Fibroblast of upper back skin (primary cell): ENCODE results near the gene BCL7B.
"Not testable (repeated sequence)": the region's sequence is repeated elsewhere in the genome, so short reads cannot be mapped to it uniquely, and the experiment has no call there.

ENCODE experiments used
- DNase-seq: peaks from one replicate; pipeline ENCODE4 v3.0.0-alpha.2; 2013

Gene BCL7B

DNA sequence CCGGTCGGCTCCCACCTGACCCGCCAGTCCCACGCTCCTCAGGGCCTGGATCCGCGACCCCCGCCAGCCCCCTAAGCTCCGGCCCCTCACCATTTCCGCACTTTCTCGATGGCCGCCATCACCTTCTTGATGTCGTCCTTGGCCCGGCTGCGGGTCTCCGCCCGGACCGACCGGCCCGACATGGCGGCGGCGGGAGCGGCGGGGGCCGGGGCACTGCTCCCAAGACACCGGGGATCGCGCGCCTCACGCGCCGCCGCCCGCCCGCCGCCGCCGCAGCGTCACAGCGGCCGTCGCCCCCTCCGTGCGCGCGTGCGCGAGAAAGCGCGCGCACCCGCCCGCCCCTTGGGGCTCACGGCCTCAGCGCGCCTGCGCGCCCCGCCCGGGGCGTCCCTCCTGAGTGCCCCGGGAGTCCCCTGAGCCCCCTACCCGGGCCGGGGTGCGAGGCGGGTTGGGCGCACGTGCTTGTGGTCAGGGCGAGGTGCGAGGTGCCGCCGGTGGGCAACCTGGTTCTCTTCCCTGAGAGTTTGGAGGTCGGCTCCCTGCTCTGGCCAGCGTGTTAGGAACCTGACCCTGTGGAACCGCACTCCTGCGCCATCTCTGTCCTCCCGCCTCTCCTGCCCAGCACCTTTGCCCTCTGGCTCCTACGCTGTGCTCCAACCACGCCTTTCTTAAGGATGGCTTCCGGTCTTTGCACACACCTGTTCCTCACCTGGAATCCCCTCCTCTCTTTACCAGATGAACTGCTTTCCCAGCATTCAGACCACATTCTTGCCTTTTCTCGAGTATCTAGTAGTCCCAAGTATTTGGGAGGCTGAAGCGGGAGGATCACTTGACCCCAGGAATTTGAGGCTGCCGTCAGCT, at the start of gene BCL7B:
TSS of gene BCL7B (minus strand) at position 294 of the 861 bp plus-strand sequence. CDS start at position 182, 112 bp downstream.
- DNase-seq: peak; percentile 60

DNA sequence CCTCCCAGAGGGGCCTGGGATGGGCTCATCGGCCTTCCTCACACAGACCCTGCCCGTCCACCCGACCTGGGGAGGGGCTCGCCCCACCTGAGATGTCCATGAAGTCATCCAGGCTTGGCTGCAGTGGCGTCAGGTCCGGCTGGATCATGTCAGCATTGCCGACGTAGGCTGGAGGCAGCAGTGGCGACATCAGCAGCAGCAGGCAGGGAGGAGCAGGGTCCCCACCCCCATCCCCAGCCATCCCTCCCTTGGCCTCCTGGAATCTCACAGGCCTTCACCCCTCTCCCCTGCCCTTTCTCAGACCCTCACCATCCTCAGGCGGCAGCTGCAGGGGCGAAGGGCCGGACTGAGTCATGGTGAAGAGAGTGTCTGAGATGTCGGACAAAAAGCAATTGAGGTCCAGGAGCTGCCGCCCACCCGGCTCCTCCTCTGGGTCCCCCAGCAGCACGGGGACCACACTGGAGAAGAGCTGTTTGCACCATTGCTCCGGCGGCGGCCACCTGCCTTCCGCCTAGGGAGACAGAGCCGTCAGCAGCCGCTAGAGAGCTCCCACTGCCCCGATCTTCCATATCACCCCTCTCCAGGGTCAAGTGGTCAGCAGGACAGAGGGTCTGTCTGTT, 48.2 kb upstream of the BCL7B start:
- DNase-seq: no peak

DNA sequence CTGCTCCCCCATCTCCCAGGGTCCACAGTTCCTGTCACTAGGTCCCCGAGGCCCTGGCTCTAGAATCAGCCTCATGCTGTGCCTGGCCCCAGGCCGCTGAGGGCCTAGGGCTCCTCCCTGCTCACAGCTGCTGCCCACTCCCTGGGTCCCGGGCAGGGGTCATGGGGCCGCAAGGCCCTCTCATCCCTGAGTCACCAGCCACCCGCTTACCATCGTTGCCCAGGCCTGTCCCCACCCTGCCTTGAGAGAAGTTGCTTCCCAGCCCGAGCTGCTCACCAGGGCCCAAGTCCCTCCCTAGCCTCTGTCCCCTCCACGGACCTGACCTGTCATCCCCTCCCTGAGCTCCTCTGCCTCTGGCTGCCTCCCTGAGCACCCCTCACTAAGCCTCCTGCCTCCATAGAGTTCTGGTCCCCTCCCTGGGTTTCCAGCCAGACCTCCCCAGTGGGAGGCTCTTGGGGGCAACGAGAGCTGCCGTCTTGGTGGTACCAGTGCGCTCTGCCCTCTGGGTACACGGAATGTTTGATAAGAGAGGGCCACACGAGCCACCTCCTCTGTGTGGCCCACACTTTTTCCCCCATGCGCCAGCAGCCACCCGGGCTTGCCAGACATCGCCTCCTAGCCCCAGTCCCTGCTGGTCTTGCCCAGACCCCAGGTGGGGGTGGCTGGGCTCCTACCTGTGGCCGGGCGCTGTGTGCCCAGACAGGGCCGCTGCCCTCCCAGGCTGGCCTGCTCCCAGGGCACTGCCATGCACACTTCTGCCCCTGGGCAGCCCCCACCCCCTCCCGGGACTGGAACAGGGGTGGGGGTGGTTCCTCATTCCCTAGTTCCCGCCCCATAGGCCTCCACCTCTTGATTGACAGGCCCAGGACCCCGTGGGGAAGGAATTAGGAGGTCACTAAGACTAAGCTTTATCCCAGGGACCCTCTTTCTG, 45.5 kb upstream of the BCL7B start:
- no peak for DNase-seq

DNA sequence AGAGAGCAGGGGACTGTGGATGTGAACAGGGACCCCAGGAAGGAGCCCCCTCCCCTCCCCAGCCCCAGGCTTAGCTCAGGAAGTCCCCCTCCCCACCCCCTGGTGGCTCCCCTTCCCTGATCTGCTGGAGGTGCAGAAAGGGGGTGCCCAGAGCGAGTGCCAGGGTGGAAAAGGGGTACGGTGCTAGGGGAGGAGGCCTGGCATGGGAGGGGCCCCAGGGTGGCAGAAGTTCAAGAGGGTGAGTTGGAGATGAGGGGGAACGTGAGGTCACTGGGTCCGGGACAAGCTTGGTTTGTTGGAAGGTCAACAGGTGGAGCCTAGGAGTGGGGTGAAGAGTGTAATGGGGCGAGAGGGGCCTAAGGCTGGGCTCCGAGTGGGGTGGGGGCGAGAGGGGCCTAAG, 42.4 kb upstream of the BCL7B start:
- no peak for DNase-seq

DNA sequence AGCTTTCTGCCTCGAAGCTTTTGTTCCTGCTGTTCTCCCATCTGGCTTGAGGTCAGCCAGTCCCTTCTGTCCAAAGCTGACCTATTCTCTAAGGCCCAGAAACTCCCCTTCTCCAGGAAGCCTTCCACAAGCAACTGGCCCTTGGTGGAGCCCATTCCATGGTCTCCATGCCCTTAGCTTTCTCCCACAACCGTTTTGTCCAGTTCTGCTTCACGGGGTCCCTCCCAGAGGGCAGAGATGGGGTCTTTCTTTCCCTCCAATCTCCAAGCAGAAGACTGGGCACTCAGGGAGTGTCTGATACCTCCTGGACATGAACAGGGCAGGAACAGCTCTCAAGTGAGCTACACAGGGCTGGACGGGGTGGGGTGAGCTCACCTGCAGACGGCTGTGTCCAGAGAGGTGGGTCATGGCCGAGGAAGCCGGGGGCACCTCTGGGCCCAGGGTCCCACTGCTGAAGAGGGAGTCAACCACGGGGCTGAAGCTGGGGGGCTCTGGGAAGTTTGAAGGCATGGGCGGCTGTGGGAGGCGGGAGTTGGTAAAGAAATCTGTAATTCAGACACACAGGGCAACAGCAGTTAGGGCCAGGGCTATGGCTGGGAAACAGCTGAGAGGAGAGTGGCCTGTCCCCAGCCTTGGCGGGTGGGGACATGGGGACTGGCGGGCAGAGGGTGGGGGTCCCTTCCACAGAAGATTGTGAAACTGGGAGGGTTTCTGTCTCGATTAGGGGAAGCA, 41.8 kb upstream of the BCL7B start:
- no peak for DNase-seq

DNA sequence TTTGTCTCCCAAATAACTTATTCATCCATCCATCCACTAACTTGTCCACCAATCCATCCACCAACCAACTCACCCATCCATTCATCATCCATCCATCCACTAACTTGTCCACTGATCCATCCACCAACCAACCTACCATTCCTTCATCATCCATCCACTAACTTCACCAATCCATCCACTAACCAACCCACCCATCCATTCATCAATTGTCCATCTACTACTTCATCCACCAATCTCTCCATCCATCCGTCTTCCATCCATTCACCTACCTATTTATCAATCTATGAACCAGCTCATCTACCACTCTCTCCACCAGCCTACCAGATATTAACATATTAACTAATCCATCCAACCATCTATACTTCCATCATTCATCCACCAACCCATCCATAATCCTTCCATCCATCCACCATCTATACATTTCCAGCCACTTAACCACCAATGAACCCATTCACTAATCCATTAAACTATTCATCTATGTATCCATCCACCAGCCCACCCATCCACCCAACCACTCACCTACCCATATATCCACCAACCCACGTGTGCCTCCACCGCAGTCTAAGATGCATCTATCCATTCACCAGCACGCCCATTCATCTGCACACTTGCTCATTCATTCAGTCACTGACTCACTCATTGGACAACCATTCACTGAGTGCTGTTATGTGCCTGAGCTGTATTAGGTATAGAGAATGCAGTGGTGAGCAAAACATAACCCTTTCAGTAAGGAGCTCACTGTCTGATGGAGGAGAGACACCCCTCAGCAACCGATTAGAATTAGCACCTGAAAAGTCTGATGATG, 40.7 kb upstream of the BCL7B start:
- no peak for DNase-seq

DNA sequence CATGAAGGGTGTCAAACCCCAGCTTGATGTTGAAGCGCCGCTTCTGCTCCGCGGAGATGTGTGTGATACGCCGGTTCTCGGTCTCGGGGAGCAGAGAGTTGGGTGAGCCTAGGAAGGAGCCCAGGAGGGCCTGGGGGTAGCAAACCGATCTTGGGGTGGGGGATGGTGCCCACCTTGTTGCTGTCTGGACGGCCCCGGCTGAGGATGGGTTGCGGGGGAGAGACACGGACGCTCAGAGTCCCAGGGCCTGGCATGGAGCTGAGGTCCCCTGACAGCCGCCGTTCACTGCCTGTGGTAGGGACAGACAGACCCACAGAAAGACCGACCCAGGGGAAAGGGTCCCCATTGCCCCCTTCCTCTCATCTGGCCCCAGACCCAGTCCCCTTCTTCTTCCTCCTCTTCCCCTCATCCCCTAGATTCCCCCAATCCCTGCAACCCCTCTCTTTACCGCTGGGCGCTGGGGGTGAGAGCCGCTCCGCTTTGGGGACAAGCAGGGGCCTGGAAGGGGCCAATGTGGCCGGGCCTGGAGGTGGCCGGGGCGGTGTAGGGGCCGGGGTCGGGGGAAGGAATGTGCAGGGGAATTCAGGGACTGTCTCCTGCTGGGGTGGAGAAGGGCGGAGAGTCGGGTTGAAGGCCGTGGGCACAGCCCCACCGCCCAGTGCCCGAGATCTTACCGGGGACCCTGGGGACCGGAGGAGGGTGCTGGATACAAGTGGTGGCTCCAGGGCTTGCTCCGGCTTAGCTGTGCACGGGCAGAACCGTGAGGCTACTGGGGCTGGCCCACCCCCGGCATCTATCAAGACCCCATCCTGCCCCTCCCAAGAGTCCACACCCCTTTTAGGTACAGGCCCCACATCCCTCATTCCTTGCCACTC, 38.9 kb upstream of the BCL7B start:
- DNase-seq: no peak

DNA sequence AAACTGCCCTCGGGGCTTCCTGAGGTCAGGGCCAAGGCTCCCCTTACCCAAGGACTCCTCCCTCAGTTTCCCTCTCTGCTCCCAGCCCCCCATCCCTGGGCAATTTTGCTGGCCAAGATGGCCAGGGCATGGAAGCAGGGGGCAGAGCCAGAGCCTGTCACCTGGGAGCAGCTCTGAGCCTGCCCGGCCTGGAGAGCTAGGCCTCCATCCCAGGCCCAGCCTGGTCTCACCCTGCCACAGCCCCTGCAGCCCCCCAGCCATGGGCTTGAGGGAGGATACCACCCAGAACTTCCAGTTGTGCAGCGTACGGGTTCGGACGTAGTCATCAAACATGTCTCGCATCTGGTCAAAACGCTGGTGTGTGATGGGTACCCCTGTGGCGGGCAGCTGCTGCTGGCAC, 37.9 kb upstream of the BCL7B start:
- DNase-seq: no peak

DNA sequence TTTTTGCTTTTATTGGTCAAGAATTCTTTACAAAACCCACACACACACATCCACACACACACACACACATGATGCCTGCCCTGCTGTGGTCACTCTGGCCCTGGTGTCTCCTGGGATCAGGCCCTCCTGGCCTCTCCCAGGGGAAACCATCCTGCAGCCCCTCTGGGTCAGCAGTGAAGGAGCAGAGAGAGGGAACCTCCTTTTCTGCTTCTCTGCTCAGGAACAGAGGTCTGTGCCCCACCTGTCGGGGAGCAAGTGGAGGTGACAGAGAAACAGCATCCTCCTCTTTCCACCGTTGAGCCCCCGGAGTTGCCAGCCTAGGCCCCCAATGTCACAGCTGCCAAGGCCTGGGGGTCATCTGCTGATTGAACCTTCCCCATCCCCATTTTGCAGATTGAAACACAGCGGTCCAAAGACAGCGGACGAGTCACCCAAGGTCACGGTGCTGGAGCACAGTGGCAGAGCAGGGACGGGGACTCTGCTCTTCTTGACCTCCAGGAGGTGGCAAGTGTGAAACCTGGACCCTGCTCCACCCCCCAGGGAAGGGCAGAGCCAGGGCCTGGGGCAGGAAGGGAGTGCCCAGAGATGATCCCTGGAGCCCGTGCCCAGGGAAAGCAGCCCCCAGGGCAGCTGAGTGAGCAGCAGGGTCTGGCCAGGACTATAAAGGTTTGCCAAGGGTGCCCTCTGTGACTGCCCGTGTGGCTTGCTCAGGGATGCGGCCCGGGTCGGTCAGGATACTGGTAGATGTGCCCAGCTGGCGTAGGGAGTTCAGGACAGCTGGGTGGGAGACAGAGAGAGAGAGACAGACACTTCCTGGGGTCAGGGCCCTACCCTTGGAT, 35.9 kb upstream of the BCL7B start:
- DNase-seq: no peak

DNA sequence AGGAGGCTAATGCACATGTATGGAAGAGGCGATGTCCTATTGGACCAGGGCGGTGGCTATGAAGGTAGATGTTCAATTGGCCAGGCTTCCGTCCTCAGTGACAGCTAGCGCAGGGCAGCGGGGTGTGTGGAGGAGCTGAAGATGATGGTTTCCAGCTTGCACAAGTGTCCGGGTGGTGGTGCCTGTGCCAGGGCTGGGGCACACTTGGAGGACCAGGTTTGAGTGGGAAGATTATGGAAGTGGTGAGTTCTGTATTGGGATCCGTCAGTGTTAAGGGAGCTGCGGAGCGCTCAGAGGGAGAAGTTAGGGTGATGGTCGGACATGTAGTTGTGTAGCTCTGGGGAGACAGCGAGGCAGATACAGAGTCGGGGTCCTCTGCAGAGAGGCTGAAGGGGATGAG, 29.4 kb upstream of the BCL7B start:
- no peak for DNase-seq

DNA sequence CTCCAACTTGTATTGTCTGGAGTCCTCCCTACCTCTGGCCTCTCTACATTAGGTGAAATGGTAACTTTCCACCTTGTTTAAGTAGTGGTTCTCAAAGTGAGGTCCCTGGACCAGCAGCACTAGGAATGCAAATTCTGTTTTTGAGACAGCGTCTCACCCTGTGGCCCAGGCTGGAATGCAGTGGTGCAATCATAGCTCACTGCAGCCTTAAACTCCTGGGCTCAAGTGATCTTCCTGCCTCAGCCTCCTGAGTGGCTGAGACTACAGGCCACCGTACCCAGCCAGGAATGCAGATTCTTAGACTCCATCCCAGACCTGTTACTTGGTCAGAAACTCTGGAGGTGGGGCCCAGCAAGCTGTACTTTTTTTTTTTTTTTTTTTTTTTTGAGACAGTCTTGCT, 27.7 kb upstream of the BCL7B start:
- DNase-seq: no peak

DNA sequence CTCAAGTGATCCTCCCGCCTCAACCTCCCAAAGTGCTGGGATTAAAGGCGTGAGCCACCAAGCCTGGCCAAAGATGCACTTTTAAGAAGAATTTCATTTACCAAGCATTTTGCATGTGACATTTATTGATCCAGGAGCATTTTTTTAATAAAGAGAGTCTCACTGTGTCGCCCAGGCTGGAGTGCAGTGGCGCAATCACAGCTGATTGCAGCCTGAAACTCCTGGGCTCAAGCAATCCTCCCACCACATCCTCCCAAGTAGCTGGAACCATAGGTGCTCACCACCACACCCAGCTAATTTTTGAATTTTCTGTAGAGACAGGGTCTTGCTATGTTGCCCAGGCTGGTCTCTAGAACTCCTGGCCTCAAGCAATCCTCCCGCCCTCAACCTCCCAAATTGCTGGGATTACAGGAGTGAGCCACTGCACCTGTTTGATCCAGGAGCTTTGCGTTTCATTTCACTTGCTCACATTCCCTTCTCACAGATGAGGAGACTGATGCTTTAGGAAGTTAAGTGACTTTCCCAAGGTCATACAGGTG, 25.2 kb upstream of the BCL7B start:
- DNase-seq: no peak

DNA sequence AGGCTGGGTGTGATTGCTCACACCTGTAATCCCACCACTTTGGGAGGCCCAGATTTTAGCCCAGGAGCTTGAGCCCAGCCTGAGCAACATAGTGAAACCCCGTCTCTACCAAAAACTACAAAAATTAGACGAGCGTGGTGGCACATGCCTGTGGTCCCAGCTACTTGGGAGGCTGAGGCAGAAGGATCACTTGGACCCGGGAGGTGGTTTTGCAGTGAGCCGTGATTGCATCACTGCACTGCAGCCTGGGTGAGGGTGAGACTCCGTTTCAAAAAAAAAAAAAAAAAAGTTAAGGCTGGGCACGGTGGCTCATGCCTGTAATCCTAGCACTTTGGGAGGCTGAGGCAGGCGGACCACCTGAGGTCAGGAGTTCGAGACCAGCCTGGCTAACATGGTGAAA, 23.5 kb upstream of the BCL7B start:
- not testable (repeated sequence) for DNase-seq

DNA sequence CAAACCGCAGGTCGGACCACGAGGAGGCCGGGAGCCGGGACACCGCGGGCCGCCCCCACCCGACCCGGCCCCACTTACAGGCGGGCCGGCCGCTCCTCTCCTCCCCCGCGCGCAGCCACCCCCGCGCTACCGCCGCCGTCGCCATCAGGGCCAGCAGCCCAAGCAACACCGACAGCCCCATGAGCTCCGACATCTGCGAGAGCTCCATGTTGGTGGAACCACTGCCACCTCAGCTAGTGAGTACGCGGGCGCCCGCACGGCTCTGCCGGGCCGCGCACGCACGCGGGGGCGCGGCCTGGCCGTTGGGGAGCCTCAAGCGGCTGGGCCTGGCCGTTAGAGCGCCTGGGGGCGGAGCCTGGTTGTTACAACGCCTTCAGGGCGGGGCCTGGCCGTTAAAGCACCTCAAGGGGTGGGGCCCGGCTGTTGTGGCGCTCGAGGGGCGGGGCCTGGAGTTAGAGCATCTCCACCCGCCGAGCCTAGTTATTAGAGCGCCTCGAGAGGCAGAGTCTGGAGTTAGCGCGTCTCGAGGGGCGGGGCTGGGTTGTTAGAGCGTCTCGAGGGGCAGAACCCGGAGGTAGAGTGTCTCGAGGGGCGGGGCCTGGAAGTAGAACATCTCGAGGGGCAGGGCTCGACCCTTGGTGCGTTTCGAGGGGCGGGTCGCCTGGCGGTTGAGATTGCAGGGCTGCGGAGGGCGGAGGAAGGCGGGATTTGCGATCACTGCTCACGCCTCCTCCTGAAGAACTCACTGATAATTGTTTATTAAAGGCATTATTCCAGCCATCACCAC, 21.0 kb upstream of the BCL7B start, which contains the start of gene TBL2:
TSS of gene TBL2 (minus strand) at position 238 of the 787 bp plus-strand sequence. CDS start at position 208, 30 bp downstream.
- DNase-seq: peak; percentile 98

DNA sequence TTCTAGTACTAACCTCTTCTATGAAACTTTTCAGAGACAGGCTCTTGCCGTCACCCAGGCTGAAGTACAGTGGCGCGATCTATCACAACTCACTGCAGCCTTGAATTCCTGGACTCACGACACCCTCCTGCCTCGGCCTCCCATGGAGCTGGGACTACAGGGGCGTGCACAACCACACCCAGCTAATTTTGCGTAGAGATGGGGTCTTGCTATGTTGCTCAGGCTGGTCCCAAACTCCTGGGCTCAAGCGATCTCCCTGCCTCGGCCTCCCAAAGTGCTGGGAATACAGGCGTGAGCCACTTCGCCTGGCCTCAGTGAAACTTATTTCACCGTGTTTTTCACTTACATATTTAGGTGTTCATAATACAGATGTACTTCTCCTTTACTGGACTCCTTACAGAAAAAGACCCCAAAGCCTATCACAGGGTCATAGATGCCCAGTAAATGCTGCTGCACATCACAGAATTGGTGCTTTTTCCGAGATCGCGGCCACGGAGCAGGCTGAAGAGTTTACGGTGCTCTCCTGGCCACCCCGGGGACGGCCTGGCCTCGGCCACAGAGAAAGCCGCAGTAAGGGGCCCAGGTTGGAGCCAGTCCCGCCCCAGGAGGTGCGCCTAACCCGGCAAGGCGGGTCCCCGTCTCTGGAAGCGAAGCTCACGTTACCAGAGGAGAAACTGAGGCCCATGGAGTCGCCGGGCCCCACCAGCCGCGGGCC, 20.3 kb upstream of the BCL7B start:
- DNase-seq: peak; percentile 16

DNA sequence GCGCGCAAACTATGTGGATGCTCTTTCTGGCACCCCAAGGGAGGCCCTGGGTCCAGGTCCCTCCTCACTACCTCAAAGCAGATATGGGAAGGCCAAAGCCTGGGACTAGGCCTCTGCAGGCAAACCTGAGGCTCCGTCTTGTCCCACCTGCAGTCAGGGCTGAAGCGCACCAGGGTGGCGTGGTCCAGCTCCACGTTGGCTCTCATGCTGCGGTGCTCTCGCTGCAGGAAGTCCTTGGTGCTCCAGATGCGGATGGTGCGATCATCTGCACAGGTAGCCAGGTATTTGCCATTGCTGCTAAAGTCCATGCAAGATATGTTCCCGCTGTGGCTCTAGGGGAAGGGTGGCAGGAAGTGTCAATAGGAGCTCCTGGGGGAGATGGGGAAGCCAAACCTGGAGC, 16.3 kb upstream of the BCL7B start:
- DNase-seq: no peak

DNA sequence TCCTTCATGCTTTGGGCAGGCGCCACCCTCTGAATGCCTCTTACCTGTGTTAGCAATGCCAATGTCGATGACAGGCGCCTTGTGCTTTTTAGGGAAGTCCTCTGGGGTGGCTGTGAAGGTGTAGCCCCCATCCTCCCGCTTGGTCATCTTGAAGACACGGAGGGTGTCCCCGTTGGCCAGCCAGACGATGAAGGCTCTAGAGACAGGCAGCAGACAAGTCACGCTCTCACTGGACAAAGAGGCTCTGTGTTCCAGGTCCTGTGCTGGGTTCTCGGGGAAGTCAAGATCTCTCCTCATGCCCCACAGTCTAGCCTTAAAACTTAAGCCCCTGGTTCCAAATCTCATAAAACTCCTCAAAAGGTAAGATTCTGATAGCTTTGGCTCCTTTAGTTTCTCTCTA, 15.8 kb upstream of the BCL7B start:
- DNase-seq: no peak

DNA sequence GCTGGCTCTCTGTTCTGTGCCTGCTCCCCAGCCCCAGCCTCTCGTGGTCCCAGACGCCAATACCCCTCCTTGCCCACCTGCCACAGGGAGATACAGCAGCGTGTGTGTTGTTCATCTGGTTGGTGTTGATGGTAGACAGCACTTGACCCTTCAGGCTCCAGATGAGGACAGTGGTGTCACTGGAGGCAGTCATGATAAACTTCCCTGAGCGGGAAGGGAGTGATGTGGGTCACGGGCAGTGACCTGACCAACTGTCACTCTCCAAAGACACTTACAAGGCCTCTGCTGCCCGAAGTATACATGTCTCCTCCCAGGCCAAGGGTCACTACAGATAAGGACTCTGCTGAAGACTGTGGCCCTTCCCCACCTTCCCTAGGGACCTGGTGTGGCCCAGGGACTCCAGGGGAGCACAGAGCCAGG, 15.3 kb upstream of the BCL7B start:
- no peak for DNase-seq
